Adrenal gland (tissue), 19 donors: Measurements from ENCODE around the gene ABL2. TPM values are rescaled to one million over a fixed set of nuclear protein-coding genes. Genes with fewer than 3 reads are reported as not detected.
"Not testable (repeated sequence)": the region's sequence is repeated elsewhere in the genome, so short reads cannot be mapped to it uniquely, and the experiment has no call there.

Source experiments
- DNase-seq, 7 donors: peaks; one replicate each; pipeline ENCODE4 v3.0.0-alpha.2; 2019 to 2020
- H3K27ac ChIP-seq, 5 donors: fragments of 200-600 bp; sonication (generic) in 4 of 5; 1 replicate in 3 of 5; 2 replicates in 2 of 5; pipeline versions ENCODE4 v1.5.1 to v1.8.0; 2016 to 2020; ENCODE audit warnings: mild to moderate bottlenecking in 1 of 5
- H3K27me3 ChIP-seq: fragments of 200-600 bp; 2 replicates; pipeline ENCODE4 v1.8.0; 2021
- H3K36me3 ChIP-seq, 2 donors: fragments of 200-600 bp; replicated peaks in 1 of 2; 1 replicate in 1 of 2; 2 replicates in 1 of 2; pipeline versions ENCODE4 v1.5.1 to v1.8.0; 2018 to 2022
- H3K4me1 ChIP-seq, 2 donors: fragments of 200-600 bp; replicated peaks in 1 of 2; 1 replicate in 1 of 2; 2 replicates in 1 of 2; pipeline versions ENCODE4 v1.5.1 to v1.8.0; 2018 to 2021
- H3K4me3 ChIP-seq, 4 donors: fragments of 200-600 bp; sonication (generic) in 3 of 4; one replicate each; pipeline ENCODE4 v1.5.1; 2016 to 2018
- H3K9me3 ChIP-seq, 3 donors: fragments of 200-600 bp; sonication (generic) in 1 of 3; replicated peaks in 1 of 3; 1 replicate in 2 of 3; 2 replicates in 1 of 3; pipeline versions ENCODE4 v1.5.1 to v1.8.0; 2016 to 2021
- POLR2A ChIP-seq, 2 donors: fragments of 450-650 bp; IDR thresholded peaks; one replicate each; pipeline ENCODE4 v1.6.1; 2017; ENCODE audit warnings: antibody characterized with exemption in 2 of 2, mild to moderate bottlenecking in 2 of 2, moderate library complexity in 1 of 2
- WGBS, 4 donors: extraction: QIAGEN DNeasy Blood & Tissue Kit in 2 of 4; methylation state at CpG; one replicate each; pipeline versions ENCODE4 v1.1.5 to v1.1.7; 2013 to 2017; 5-methylcytosine and 5-hydroxymethylcytosine counted together
- intact Hi-C, 2 donors: fragments of 100-400 bp; cut with DNase I; formaldehyde crosslinking; loops; one replicate each; pipeline versions ENCODE4 v1.14.1 to v1.15.0; 2022 to 2023
- long read RNA-seq, 10 donors: library from polyadenylated mRNA in 3 of 10; unstranded in 2 of 10; stranded (forward) in 1 of 10; transcript quantifications; one replicate each; pipeline ENCODE4 v2.0.0 and lab custom pipeline, GENCODE V29; 2021 to 2026
- polyA plus RNA-seq, 3 donors: library from polyadenylated mRNA; stranded (reverse); fragments of 200-250 nt in 2 of 3; fragments of 350-450 nt in 1 of 3; fragmentation: Illumina TruSeq in 1 of 3; extraction: RNeasy Lipid Tissue Mini Kit (QIAGEN cat#74804) in 1 of 3; gene quantifications; one replicate each; pipeline ENCODE4 v1.2.3, GENCODE V29; 2013 to 2014
- total RNA-seq, 9 donors: library from RNA; depleted of rRNA in 4 of 9; stranded (reverse); fragments of >200 nt in 4 of 9; fragments of 120-200 nt in 1 of 9; fragmentation: NEBNext Ultra II Directional in 1 of 9; extraction: Animal tissue kit (Norgen Biotek cat#: 25700) in 1 of 9; gene quantifications; one replicate each; pipeline versions ENCODE4 v1.1.0 to v1.2.4, GENCODE V29; 2013 to 2023
- TF ChIP-seq, protein P1 (sequence below), 6 experiments: fragments of 450-650 bp in 4 of 6; fragments of 200-600 bp in 2 of 6; sonication (generic) in 1 of 6; IDR thresholded peaks; 1 replicate in 5 of 6; 2 replicates in 1 of 6; pipeline versions ENCODE4 v1.5.1 to v1.8.0; 2016 to 2021; ENCODE audit warnings: antibody characterized with exemption in 6 of 6, mild to moderate bottlenecking in 2 of 6, moderate library complexity in 1 of 6
- donor health status: healthy with polysubstance abuse.
- donor health status: Bipolar disorder and iron deficiency.
- donor health status: DM: yes; HTN: yes; CAD: no.
- donor health status: DM: no; HTN: no; CAD: no.
- donor health status: DM: no; HTN: no; CAD: no.
- donor health status: DM: yes; HTN: yes; CAD: no.

ABL2 gene
- total RNA-seq (10 to 100 TPM in 6 of 9 donors, 1 to 10 TPM in 3; 7.8 to 21.0 (median 13.2) TPM), polyA plus RNA-seq (1 to 10 TPM; 2.9 to 7.2 (median 6.0) TPM)
- long read RNA-seq, donor 1 = 0 reads
- long read RNA-seq, donor 2, partial matches to known transcripts = 0 of 1 reads
- long read RNA-seq, donor 2, other reads (novel, unspliced or antisense) = 0 of 1 reads
- long read RNA-seq, donor 3 = 0 reads
- long read RNA-seq, donor 4, partial matches to known transcripts = 1 of 1 reads
- long read RNA-seq, donor 4, other reads (novel, unspliced or antisense) = 0 of 1 reads
- long read RNA-seq, donor 5, partial matches to known transcripts = 1 of 4 reads
- long read RNA-seq, donor 5, other reads (novel, unspliced or antisense) = 1 of 4 reads
- long read RNA-seq, donor 6 = 0 reads
- long read RNA-seq, donor 7 = 0 reads
- long read RNA-seq, donor 8, partial matches to known transcripts = 0 of 1 reads
- long read RNA-seq, donor 8, other reads (novel, unspliced or antisense) = 0 of 1 reads
- long read RNA-seq, donor 9 = 0 reads
- long read RNA-seq, donor 10, partial matches to known transcripts = 0 of 1 reads
- long read RNA-seq, donor 10, other reads (novel, unspliced or antisense) = 0 of 1 reads

DNA sequence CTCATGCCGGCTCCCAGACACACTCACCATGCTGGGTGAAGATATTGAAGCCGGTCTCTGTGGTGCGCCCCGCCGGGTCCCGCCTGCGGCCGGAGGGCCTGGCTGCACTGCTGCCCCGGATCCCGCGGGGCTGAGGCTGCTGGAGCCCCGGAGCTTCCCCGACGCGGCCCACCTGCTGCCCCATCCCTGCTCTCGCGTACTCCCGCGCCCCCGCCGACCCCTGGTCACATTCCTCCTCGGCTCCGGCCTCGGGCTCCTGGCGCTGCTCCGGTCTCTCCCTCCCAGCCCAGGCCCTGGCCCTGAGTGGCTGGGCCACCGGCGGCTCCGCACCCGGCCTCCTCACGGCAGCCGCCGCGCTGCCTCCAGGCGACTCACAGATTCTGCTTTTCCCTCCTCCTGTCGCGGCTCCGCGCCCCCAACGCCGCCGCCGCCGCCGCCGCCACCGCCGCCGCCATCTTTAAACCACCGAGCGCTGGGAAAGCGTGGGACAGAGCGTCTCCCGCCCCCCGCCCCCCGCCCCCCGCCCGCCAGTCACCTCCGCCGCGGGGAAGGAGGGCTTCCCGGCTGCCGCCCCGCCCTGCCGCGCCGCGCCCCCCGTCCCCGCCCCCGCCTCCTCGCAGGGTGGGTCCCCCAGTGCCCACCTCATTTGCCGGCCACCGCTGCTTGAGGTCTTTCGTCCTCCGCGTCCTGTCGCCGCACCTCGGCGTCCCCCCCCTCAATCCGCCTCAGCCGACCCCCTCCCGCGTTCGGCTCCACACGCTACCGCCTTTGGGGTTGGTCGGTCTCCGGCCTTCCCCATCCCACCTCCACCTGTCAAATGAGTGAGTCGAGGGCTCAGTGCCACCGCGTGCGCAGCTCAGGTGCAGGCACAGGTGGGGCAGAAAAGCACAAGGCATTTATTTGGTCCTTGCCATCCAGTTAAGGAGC lies at the start of gene ABL2:
Gene ABL2 (minus strand): TSS at position 464 of the 927 bp plus-strand sequence. CDS start 280 bp downstream, at position 184.
- Histone ChIP-seq H3K4me1 (peaks cover 5 to 29% of the 10 kb centered on the region in 2 donors), H3K27ac (peak within 1 kb of the TSS in 4 of 5 donors; percentile 75 to 88 (median 82)), H3K27me3 (no peaks in the 10 kb centered on the region), H3K9me3 (no peaks in the 10 kb centered on the region), H3K4me3 (peak within 1 kb of the TSS; percentile 40 to 97 (median 66)), H3K36me3 (no peaks in the 10 kb centered on the region)
- 0% methylated on average over 10 to 83 of the region's 94 CpGs for WGBS, 4 donors
- TF ChIP-seq POLR2A (IDR thresholded peaks at IDR 0.05) = peak; percentile 10 to 23
- TF ChIP-seq, protein P1, sequence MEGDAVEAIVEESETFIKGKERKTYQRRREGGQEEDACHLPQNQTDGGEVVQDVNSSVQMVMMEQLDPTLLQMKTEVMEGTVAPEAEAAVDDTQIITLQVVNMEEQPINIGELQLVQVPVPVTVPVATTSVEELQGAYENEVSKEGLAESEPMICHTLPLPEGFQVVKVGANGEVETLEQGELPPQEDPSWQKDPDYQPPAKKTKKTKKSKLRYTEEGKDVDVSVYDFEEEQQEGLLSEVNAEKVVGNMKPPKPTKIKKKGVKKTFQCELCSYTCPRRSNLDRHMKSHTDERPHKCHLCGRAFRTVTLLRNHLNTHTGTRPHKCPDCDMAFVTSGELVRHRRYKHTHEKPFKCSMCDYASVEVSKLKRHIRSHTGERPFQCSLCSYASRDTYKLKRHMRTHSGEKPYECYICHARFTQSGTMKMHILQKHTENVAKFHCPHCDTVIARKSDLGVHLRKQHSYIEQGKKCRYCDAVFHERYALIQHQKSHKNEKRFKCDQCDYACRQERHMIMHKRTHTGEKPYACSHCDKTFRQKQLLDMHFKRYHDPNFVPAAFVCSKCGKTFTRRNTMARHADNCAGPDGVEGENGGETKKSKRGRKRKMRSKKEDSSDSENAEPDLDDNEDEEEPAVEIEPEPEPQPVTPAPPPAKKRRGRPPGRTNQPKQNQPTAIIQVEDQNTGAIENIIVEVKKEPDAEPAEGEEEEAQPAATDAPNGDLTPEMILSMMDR (IDR thresholded peaks at IDR 0.05) = no peak
- DNase-seq = peak in 6 of 7 donors; percentile 27 to 49 (median 33)
- intact Hi-C loops = no loop called here

DNA sequence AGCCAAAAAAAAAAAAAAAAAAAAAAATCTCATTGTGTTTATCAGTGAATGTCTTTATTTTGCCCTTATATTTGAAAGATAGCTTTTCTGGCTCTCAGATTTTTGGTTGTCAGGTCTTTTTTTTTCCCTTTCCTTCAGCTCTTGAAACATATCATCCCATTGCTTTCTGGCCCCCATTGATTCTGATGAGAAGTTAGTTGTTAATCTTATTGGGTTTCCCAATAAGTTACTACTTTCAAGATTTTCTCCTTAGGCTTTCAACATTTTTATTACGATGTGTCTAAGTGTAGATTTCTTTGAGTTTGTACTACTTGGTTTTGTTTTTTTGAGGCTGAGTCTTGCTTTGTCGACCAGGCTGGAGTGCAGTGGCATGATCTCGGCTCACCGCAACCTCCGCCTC lies 49.4 kb upstream of the ABL2 start:
- Histone ChIP-seq H3K9me3 (no peaks in the 10 kb centered on the region), H3K4me1 (no peaks in the 10 kb centered on the region), H3K36me3 (no peaks in the 10 kb centered on the region), H3K27ac (no peak overlapping the region), H3K4me3 (no peak overlapping the region), H3K27me3 (no peaks in the 10 kb centered on the region)
- WGBS, 4 donors = 86 to 98% (median 97%) methylated on average over 5 of the region's 5 CpGs
- intact Hi-C loops = no loop called here
- no peak for DNase-seq
- TF ChIP-seq, protein P1 (IDR thresholded peaks at IDR 0.05) = no peak
- TF ChIP-seq POLR2A (IDR thresholded peaks at IDR 0.05) = no peak

DNA sequence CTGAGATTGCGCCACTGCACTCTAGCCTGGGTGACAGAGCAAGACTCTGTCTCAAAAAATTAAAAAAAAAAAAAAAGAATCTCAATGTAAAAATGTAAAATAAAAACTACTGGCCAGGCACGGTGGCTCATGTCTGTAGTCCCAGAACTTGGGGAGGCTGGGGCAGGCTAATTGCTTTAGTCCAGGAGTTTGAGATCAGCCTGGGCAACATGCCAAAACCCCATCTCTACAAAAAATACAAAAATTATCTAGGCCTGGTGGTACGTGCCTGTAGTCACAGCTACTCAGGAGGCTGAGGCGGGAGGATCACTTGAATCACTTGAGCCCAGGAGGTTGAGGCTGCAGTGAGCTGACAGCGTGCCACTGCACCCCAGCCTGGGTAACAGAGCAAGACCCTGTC lies 44.9 kb upstream of the ABL2 start:
- intact Hi-C loops, H3K4me1 ChIP-seq, DNase-seq, H3K27ac ChIP-seq, H3K9me3 ChIP-seq, H3K4me3 ChIP-seq, H3K36me3 ChIP-seq, H3K27me3 ChIP-seq: not testable (repeated sequence)
- 86 to 92% (median 90%) methylated on average over 5 of the region's 5 CpGs for WGBS, 4 donors

DNA sequence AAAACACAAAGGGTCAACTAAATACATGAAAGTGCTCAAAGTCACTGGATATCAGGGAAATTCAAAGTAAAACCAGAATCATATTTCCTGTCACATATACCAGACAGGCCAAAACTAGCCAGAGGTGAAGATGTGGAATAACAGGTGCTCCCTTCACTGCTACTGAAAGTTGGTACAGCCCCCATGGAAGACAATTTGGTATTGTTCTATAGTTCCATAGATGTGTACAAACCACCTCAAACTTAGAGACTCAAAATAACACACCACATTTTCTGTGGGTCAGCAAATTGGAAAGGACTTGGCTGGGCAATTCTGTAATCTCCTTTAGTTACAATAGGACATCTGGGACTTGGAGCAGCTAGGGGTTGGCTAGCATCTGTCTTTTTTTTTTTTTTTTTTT lies 39.6 kb upstream of the ABL2 start:
- H3K4me3 ChIP-seq = no peak overlapping the region
- H3K9me3 ChIP-seq = no peaks in the 10 kb centered on the region
- H3K36me3 ChIP-seq = no peaks in the 10 kb centered on the region
- intact Hi-C loops = loop anchor here in 1 of 2 donors (10.0 kb wide), 1 partner anchor 546 kb away; no protein-coding TSS in a partner anchor
- TF ChIP-seq POLR2A (IDR thresholded peaks at IDR 0.05) = no peak
- TF ChIP-seq, protein P1 (IDR thresholded peaks at IDR 0.05) = no peak
- no peaks in the 10 kb centered on the region for H3K4me1 ChIP-seq
- H3K27me3 ChIP-seq = no peaks in the 10 kb centered on the region
- no peak for DNase-seq
- no peak overlapping the region for H3K27ac ChIP-seq
